Caco-2 (cell line): ENCODE results near the gene F13A1. TPM values are rescaled to one million over a fixed set of nuclear protein-coding genes. Genes with fewer than 3 reads are reported as not detected.

Experiments used
- BruUV-seq: library from RNA; stranded (reverse); fragments of 400-500 nt; replicated peaks from 2 replicates; lab custom pipeline; 2021; lab: Mats Ljungman, UMichigan
- CTCF ChIA-PET: fragments of 300-600 bp; sonication (Branson Sonifier 250); formaldehyde crosslinking; loops from one replicate; lab custom pipeline; 2022; ENCODE audit warnings: antibody characterized with exemption; lab: Charles Lee
- POLR2A ChIA-PET: fragments of 300-600 bp; sonication (Branson Sonifier 250); formaldehyde crosslinking; loops from one replicate; lab custom pipeline; 2022; ENCODE audit warnings: antibody characterized with exemption; lab: Charles Lee
- DNase-seq, 2 experiments: peaks; one replicate each; pipeline versions ENCODE4 v3.0.0 to v3.0.0-alpha.2; 2020 to 2022
- H3K27me3 ChIP-seq: replicated peaks from 2 replicates; pipeline ENCODE4 v1.6.0; 2011; ENCODE audit warnings: low read length; ENCODE audit not compliant: control insufficient read depth, insufficient read depth
- H3K36me3 ChIP-seq: 2 replicates; pipeline ENCODE4 v1.5.1; 2011; ENCODE audit warnings: low read length; ENCODE audit not compliant: control insufficient read depth, insufficient read depth
- H3K4me1 ChIP-seq: fragments of 250-450 bp; sonication (Bioruptor Pico); 2 replicates; pipeline ENCODE4 v1.5.1; 2020; ENCODE audit warnings: mild to moderate bottlenecking
- H3K4me3 ChIP-seq: 2 replicates; pipeline ENCODE4 v1.5.1; 2011; ENCODE audit warnings: low read depth, mild to moderate bottlenecking, control low read depth, low read length
- H3K9me3 ChIP-seq: fragments of 250-450 bp; sonication (Bioruptor Pico); 2 replicates; pipeline ENCODE4 v1.5.1; 2020; ENCODE audit warnings: mild to moderate bottlenecking, moderate library complexity
- H3K27ac Mint-ChIP-seq: one replicate; pipeline ENCODE4 v1.8.0; 2022; ENCODE audit warnings: mixed read lengths; ENCODE audit not compliant: unreplicated experiment
- H3K27me3 Mint-ChIP-seq: one replicate; pipeline ENCODE4 v1.8.0; 2022; ENCODE audit warnings: mixed read lengths; ENCODE audit not compliant: insufficient read depth, unreplicated experiment
- H3K36me3 Mint-ChIP-seq: one replicate; pipeline ENCODE4 v1.8.0; 2022; ENCODE audit warnings: mild to moderate bottlenecking, mixed read lengths; ENCODE audit not compliant: insufficient read depth, unreplicated experiment
- H3K4me1 Mint-ChIP-seq: one replicate; pipeline ENCODE4 v1.8.0; 2022; ENCODE audit warnings: low read depth, mixed read lengths; ENCODE audit not compliant: unreplicated experiment
- H3K4me3 Mint-ChIP-seq: one replicate; pipeline ENCODE4 v1.8.0; 2022; ENCODE audit warnings: mild to moderate bottlenecking, moderate library complexity, mixed read lengths; ENCODE audit not compliant: unreplicated experiment
- H3K9me3 Mint-ChIP-seq: one replicate; pipeline ENCODE4 v1.8.0; 2022; ENCODE audit warnings: mixed read lengths; ENCODE audit not compliant: unreplicated experiment
- CTCF ChIP-seq, 2 experiments: fragments of 200-600 bp in 1 of 2; IDR thresholded peaks; 1 replicate in 1 of 2; 2 replicates in 1 of 2; pipeline versions ENCODE4 v1.5.1 to v1.8.0; 2011 to 2022; ENCODE audit warnings: antibody characterized with exemption in 1 of 2, control low read depth in 1 of 2, inconsistent platforms in 1 of 2, low read depth in 1 of 2, low read length in 1 of 2, mild to moderate bottlenecking in 1 of 2, moderate library complexity in 1 of 2; ENCODE audit not compliant: insufficient read depth in 1 of 2, severe bottlenecking in 1 of 2, unreplicated experiment in 1 of 2
- intact Hi-C: fragments of 100-400 bp; cut with micrococcal nuclease; formaldehyde crosslinking; loops from one replicate; pipeline ENCODE4 v1.10.0; 2022; ENCODE audit not compliant: unreplicated experiment
- total RNA-seq: library from RNA; stranded (reverse); gene quantifications from 2 replicates; pipeline ENCODE4 v1.2.3, GENCODE V29; 2022

The F13A1 gene
- total RNA-seq, 1 experiment from 2014 or later = not detected

- DNase-seq = no peak
- intact Hi-C loops = no loop called here
- Mint-ChIP-seq H3K27me3 (no peaks in the 10 kb centered on the region), H3K36me3 (no peaks in the 10 kb centered on the region), H3K9me3 (no peaks in the 10 kb centered on the region), H3K27ac (no peak overlapping the region), H3K4me3 (no peak overlapping the region), H3K4me1 (no peaks in the 10 kb centered on the region)
- no TSS peak for BruUV-seq
- ChIA-PET POLR2A (no interaction called here), CTCF (no interaction called here)
- no peak for TF ChIP-seq CTCF (IDR thresholded peaks at IDR 0.05; ENCODE audit: insufficient read depth in 1 of 2, low read depth in 1 of 2, low read length in 1 of 2, severe bottlenecking in 1 of 2, unreplicated experiment in 1 of 2)
- Histone ChIP-seq H3K9me3 (no peaks in the 10 kb centered on the region), H3K4me3 (no peak overlapping the region), H3K36me3 (no peaks in the 10 kb centered on the region), H3K27me3 (no peaks in the 10 kb centered on the region), H3K4me1 (no peaks in the 10 kb centered on the region)
Measured at GRCh38 chr6:6210994-6211393, 109.5 kb downstream of the F13A1 start.

- Mint-ChIP-seq H3K36me3 (no peaks in the 10 kb centered on the region), H3K4me1 (no peaks in the 10 kb centered on the region), H3K27ac (no peak overlapping the region), H3K9me3 (no peaks in the 10 kb centered on the region), H3K4me3 (no peak overlapping the region), H3K27me3 (peaks cover 14% of the 10 kb centered on the region)
- Histone ChIP-seq H3K27me3 (no peaks in the 10 kb centered on the region), H3K4me1 (no peaks in the 10 kb centered on the region), H3K36me3 (no peaks in the 10 kb centered on the region), H3K4me3 (no peak overlapping the region), H3K9me3 (no peaks in the 10 kb centered on the region)
- no peak for DNase-seq
- no TSS peak for BruUV-seq
- no peak for TF ChIP-seq CTCF (IDR thresholded peaks at IDR 0.05; ENCODE audit: insufficient read depth in 1 of 2, low read depth in 1 of 2, low read length in 1 of 2, severe bottlenecking in 1 of 2, unreplicated experiment in 1 of 2)
- POLR2A ChIA-PET = no interaction called here
- CTCF ChIA-PET = no interaction called here
- intact Hi-C loops = no loop called here
Measured at GRCh38 chr6:6202886-6203285, 117.6 kb downstream of the F13A1 start.

GRCh38 chr6:6201200-6201599 is 119.3 kb downstream of the F13A1 start:
- Histone ChIP-seq H3K4me1 (no peaks in the 10 kb centered on the region), H3K36me3 (no peaks in the 10 kb centered on the region), H3K27me3 (no peaks in the 10 kb centered on the region), H3K4me3 (no peak overlapping the region), H3K9me3 (no peaks in the 10 kb centered on the region)
- no TSS peak for BruUV-seq
- ChIA-PET CTCF (no interaction called here), POLR2A (no interaction called here)
- Mint-ChIP-seq H3K9me3 (no peaks in the 10 kb centered on the region), H3K4me3 (no peak overlapping the region), H3K4me1 (no peaks in the 10 kb centered on the region), H3K27ac (no peak overlapping the region), H3K27me3 (peaks cover 14% of the 10 kb centered on the region), H3K36me3 (no peaks in the 10 kb centered on the region)
- no peak for DNase-seq
- intact Hi-C loops = no loop called here
- no peak for TF ChIP-seq CTCF (IDR thresholded peaks at IDR 0.05; ENCODE audit: insufficient read depth in 1 of 2, low read depth in 1 of 2, low read length in 1 of 2, severe bottlenecking in 1 of 2, unreplicated experiment in 1 of 2)
